ENCODE measurements around the gene TNS3.
"Not testable (repeated sequence)": the region's sequence is repeated elsewhere in the genome, so short reads cannot be mapped to it uniquely, and the experiment has no call there.

- TF ChIP-seq CTCF, POLR2A (IDR thresholded peaks at IDR 0.05): not testable (repeated sequence)
Measured at GRCh38 chr7:47469846-47470245, 112.1 kb downstream of the TNS3 start.

Data from uterus (tissue), 2 donors.